HG03064 (cell line): ENCODE measurements around the gene KCNH5.

Experiments used
- ATAC-seq: cut with Tn5 transposase; IDR thresholded peaks from one replicate; pipeline ENCODE4 v1.9.1; 2021; ENCODE audit warnings: low read depth; ENCODE audit not compliant: unreplicated experiment

The KCNH5 gene

DNA sequence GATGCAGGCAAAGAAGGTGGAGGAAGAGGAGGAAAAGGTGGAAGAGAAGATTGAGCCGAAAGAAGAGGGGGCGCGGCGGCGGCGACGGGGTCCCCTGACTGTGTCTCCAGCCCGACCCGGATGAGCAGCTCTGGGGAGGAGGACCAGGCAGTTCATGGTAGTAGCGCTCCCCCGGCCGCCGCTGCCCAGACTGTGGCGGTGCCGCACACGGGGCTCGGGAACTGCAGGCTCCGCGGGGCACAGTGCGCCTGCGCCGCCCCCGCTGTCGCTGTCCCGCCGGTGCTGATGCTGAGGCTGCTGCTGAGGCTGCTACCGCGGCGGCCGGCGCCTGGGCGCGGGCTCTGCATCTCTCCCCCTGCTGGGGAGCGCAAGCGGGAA lies at the start of gene KCNH5:
TSS of gene KCNH5 (minus strand) at position 225 of the 378 bp plus-strand sequence. CDS start 272 bp downstream, outside the sequence.
- ATAC-seq = no peak

GRCh38 chr14:63091394-63091996 lies 46.2 kb upstream of the KCNH5 start:
- ATAC-seq = no peak

DNA sequence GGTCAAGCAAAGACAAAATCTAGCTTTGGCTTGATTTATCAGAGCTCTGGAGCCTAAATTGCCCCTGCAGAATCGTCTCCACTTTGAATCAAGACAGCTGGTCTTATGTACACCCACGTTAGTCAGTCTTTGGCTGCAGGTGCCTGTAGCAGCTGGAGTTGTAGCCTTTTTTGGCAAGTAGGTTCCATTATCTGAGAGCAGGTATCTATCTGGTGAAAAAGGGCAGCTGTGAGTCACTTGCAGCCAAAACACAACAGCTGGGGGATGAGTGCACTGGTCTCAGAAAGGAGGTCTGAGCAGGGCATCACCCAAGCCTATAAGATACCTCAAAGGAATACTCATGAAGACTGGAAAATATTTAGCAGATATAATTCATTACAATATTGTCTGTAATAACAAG lies 43.6 kb upstream of the KCNH5 start:
- no peak for ATAC-seq

GRCh38 chr14:63078569-63078968 lies 33.3 kb upstream of the KCNH5 start:
- ATAC-seq = no peak

DNA sequence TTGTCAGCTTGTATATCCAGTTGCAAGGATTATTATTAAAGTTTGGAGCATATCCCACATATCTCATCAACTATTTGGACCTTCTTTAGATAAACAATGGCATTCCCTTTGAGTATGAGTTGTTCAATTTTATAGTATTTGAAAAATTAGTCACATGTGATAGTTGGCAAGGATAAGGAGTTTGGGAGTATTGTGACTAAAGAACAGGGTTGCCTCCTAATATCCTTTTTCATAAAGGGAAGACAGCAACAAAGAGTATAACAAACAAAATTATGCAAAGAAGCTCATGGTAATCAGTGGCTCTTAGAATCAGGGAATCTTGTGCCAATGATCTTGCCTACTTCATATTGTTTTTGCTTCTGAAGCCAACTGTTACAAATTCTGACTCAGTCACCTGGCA lies 31.2 kb upstream of the KCNH5 start:
- ATAC-seq = no peak

- no peak for ATAC-seq
These were observed 10.4 kb upstream of the KCNH5 start for GRCh38 chr14:63055631-63056030.

DNA sequence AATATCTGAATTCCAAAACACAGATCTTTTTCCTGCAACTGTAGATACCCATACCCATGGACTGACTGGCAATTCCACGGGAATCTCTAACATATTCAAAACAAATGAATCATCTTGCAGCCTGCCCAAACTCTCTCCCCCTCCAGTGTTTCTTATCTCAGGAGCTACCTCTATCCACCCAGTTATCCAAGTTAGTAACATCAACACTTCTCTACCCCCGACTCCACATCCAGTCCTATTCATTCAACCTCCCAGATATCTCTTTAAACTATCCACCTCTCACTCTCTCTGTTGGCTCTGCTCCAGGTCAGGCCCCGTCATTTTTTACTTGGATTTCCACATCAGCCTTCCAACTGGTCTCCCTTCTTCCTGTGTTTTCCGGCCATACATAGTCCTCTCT lies 6.7 kb upstream of the KCNH5 start:
- ATAC-seq = no peak

DNA sequence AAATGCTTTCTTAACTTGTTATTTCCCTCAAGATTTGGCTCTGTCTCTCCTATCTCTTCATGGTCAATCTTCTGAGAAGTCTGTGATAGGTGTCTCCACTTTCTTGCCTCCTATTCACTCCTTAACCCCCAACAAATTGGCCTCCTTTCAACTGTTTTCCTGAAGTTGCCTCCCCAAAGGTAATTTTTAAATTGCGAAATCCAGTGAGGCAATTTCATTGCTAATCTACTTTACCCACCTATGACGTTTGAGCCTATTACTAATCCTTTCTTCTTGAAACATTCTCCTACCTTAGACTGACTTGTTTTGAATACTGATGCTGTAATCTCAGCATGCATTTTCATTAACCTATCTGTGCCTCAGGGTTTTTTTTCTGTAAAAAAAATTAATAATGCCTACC lies 6.0 kb upstream of the KCNH5 start:
- ATAC-seq = no peak

DNA sequence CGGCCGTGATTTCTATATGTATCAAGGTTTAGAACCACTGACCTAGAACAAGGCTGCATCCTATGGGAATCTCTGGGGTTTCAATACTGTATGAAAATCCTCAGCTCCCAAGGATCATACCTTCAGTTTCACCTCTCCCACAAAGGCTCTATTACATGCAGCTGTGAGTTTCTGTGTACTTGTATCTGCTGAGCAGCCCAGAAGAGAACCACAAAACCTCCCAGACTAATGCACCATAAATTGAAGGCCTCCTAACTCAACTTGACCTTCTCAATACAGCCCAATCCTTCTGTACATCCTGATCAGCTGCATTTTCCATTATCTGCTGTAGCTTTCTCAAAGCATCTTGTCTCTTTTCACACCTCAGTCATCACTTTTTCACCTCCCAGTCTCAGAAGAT lies 5.4 kb upstream of the KCNH5 start:
- ATAC-seq = no peak

DNA sequence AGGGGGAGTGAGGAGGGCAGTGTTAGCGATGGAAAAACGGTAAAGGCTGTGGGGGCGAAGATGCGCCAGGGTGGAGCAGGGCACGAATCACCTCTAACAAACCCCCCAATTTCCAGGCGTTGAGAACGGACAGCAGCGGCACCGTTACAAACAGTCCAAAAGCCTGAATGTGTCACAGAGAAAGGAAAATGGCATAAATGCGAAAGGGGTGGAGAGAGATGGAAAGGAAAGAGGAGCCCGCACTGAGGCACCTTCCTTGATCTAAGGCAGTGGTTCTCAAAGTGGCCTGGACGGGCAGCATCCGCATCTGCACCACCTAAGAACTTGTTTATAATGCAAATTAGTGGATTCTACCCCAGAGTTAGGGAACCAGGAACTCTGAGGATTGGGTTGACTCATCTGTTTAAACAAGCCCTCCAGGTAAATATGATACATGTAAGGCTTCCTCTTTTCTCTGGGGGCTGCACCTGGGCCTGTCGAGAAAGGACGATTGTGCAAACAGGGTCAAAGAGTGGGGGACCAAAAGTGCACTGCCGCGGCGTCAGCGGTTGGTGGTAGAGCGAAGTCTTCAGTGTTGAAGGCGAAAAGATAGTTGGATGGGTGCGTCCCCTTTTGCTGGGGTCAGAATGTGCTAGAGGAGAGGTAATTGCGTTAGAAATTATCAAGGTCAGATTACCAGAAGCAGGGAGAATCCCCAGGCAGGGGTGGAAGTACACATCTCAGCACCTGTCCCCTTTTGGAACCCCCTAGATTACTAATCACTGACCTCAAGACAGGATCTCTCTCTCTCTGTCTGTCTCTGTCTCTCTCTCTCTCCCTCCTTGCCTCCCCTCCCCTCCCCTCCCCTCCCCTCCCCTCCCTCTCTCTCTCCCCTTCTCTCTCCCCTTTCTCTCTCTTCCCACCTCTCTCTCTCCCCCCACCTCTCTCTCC lies 1.3 kb upstream of the KCNH5 start:
- no peak for ATAC-seq

DNA sequence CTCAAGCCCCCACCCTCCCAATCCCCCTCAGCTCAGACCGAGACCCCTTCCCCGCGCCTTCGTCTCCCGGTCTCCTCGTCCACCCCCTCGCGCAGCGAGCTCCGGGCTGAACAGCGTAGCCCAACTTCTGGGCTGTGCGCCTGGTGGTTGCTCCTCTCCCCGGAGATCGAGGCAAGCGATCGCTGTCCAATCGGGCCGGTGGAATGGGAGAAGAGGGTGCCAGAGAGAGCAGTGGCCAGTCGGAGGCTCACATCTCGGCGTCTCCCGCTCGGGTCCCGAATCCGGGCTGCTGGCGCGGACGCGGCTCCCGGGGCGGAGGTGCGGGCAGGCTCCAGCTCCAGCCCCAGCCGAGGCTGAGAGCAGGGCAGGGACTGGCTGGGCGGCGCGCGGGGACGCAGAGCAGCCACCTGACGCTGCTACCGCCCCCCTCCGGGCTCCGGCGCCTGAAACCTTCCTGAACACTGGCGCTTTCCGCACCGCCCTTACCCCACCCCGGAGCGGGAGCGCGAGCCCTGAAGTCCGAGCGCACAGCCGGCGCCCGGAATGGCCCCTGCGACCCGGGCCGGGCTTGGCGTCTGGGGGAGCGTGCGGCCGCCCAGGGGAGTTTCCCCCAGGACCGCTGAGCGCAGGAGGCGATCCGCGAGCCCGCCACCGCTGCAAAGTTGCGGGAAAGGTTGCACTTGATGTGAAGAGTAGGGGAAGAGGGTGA lies 508 bp upstream of the KCNH5 start:
- ATAC-seq = no peak

DNA sequence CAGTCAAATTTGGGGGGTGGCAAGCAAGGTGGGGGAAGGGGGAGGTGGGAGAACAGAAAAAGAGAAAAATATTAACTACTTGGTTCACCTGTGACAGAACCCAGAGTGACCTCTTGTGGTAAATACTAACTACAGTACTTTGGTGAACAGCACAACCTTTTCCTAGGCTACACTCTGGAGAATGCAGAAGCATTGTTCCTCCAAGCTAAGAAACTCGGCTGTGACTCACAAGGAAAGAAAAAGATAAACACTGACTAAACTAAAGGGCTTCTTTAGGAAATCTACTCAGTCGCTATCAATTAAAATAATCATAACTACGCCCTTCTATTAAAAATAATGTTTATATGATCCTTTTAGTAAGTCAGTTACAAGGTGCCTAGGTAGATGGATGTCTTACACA lies 5.4 kb downstream of the KCNH5 start:
- ATAC-seq = no peak

- ATAC-seq = no peak
These were observed 12.6 kb downstream of the KCNH5 start for GRCh38 chr14:63032641-63033040.

GRCh38 chr14:63032076-63032475 lies 13.2 kb downstream of the KCNH5 start:
- ATAC-seq = no peak

DNA sequence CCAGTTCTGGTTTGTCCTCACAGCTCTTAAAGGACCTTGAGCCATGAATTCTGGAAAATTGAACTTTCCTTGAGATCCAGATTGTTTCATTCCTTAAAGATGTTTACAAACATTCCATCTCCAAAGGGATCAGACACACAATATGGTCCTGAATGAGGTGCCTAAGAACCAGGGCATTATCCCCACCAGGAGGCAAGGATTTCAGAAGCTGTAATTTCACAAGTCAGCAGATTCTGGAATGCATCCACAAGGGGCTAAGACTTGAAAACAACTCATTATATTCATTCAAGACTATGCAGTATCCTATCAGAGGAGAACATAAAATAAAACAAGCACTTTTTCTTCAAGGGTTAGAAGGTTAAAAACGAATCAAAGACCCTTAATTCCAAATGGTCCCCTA lies 15.1 kb downstream of the KCNH5 start:
- ATAC-seq = no peak

DNA sequence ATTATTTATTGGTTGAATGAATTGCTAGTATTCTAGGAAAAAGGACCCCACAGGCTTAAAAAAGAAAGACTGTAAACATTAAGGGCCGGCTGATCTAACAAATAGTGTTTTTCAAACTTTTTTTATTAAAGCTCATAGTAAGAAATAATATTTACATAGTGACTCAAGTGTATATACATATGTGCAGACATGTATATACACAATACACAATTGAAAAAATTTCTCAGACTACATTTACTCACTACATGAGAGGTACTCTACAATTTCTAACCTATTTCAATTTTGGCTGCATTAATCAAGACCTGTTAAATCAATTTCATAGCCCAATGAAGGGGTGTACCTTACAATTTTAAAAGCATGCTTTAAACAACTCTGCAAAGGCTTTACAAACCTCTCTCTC lies 17.5 kb downstream of the KCNH5 start:
- no peak for ATAC-seq

DNA sequence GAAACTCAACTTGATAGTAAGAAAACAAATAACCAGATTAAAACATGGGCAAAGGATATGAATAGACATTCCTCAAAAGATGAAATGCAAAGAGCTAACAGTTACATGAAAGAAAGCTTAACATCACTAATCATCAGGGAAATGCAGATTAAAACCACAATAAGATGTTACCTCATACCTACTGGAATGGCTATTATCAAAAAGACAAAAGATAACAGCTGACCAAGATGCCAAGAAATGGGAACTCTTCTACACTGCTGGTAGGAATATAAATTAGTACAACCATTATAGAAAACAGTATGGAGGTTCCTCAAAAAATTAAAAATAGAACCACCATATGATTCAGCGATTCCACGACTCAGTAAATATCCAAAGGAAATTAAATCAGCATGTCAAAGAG lies 18.8 kb downstream of the KCNH5 start:
- ATAC-seq = no peak

- ATAC-seq = no peak
These were observed 30.6 kb downstream of the KCNH5 start for GRCh38 chr14:63014621-63015020.

GRCh38 chr14:63012171-63012570 lies 33.1 kb downstream of the KCNH5 start:
- ATAC-seq = no peak

- no peak for ATAC-seq
These were observed 33.6 kb downstream of the KCNH5 start for GRCh38 chr14:63011623-63012022.

DNA sequence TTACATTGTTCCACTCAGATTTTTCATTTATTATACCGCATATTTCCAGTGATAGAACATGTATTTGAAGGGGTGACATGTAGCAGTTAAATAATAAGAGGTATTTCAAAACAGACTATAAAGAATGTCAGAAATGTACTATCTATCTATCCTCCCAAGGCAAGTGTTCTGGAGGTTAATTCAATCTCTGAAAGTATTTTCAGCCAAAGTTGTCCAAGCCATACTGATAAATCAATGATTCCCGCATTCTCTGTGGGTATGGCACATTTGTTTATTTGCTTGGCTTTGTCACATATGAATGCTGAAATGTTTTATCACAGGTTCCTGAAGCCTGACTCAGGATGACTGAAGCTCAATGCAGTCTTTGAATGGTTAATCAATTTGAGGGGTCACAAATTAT lies 35.8 kb downstream of the KCNH5 start:
- no peak for ATAC-seq

DNA sequence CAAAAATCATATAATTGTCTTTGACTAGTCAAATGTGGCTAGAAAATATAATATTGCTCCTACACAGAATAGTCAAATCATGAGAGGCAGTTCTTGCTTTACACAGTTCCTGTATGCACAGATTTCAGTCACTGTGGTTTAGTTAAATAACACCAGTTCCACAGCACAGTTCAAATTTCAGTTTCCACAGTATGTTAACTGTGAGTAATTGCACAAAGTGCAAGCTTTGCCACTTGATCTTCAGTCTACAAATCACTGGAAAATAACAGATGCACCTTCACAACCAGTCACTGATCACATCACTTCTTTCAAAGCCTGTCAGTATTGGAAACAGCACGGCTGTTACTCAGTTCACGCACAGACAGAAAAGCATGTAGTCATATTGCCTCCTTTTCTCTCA lies 38.7 kb downstream of the KCNH5 start:
- ATAC-seq = no peak
